ENCODE results near the gene PTGIS. TPM values are rescaled to one million over a fixed set of nuclear protein-coding genes. Genes with fewer than 3 reads are reported as not detected.

PTGIS gene
- total and polyA plus RNA-seq, 2 of the 4 experiments (the other 2 are of a cell fraction), result 1.6 to 2.6 TPM

DNA sequence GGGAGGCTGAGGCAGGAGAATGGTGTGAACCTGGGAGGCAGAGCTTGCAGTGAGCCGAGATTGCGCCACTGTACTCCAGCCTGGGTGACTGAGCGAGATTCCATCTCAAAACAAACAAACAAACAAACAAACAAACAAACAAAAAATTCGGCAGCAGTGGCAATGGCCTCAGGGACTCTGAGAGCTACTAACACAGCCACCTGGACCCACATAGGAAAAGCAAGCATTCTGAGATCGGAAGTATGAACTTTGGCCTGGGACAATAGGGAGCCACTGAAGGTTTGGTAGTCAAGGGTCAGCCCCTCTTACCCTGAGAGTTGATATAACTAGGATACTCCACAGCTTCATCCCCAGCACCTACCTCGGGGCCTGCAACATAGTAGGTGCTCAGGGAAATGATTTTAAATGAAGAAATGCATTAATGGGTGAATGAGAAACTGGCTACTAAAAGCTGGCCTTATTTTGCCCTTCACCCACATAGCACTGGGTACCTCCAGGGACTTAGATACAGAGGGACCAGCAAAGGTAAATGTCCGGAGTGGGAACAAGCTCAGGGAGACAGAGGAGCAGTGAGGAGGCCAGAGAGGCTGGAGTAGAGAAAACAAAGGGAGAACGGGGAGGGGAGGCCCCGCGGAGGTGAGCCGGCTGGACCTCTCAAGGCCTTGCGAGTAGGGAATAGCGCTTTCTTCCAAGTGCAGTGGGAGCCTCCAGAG is 46.6 kb upstream of the PTGIS start:
- dilution Hi-C loops (cut with HindIII; ENCODE audit: low sequenced_read_pairs, unreplicated experiment) (no loop called here), intact Hi-C loops (cut with micrococcal nuclease) (loop anchor here (10.0 kb wide), 1 partner anchor 460 kb away; no protein-coding TSS in a partner anchor), in situ Hi-C loops (cut with MboI; ENCODE audit: low sequenced_read_pairs) (loop anchor here (5.0 to 25.0 kb wide), 2 partner anchors 233 to 473 kb away; no protein-coding TSS in a partner anchor)
- peaks cover 2% of the 10 kb centered on the region; the same call in 1 of the 2 replicates for H3K27me3 ChIP-seq (ENCODE audit: control insufficient read depth, insufficient read depth, low read length)
- no peaks in the 10 kb centered on the region for H3K9me1 ChIP-seq (ENCODE audit: insufficient read depth, low read length)
- H3K4me3 ChIP-seq (ENCODE audit: insufficient read depth, low read depth, low read length), result no peak overlapping the region
- H3K4ac ChIP-seq (ENCODE audit: low read depth, low read length), result no peak overlapping the region
- 87% methylated on average over 3 of the region's 13 CpGs; no CpG with 5 or more reads in 1 of the 2 experiments for WGBS, 2 experiments (ENCODE audit: extremely low coverage in 2 of 2, insufficient read length in 1 of 2)
- no peak overlapping the region for H3K14ac ChIP-seq (replicated peaks; ENCODE audit: low read depth, low read length)
- H3K27ac ChIP-seq (ENCODE audit: insufficient read depth, low read length), result no peak overlapping the region
- no peaks in the 10 kb centered on the region for H4K20me1 ChIP-seq (ENCODE audit: insufficient read depth, low read length)
- no peak overlapping the region for H3K23ac ChIP-seq (ENCODE audit: low read depth, low read length)
- DNase-seq (no peak), ATAC-seq (ENCODE audit: low read depth) (no peak)
- no peak overlapping the region for H3K18ac ChIP-seq (ENCODE audit: low read depth, low read length)
- no peaks in the 10 kb centered on the region for H3K79me1 ChIP-seq (ENCODE audit: low read depth in 1 of 2, low read length in 2 of 2)
- no peak overlapping the region for H2AK9ac ChIP-seq (replicated peaks; ENCODE audit: low read depth, low read length, poor library complexity)
- ChIA-PET POLR2A (ENCODE audit: unreplicated experiment) (no interaction called here), CTCF (interaction anchor here (1.5 to 2.0 kb wide), 2 partner anchors 231 to 232 kb away, joined by 4 to 7 read pairs; no protein-coding TSS in a partner anchor)
- no peak for TF ChIP-seq POLR2A (IDR thresholded peaks at IDR 0.05; ENCODE audit: low read depth, low read length)
- TF ChIP-seq RCOR1 (IDR thresholded peaks at IDR 0.05; ENCODE audit: insufficient replicate concordance, low read length), result no peak
- TF ChIP-seq, protein P1, sequence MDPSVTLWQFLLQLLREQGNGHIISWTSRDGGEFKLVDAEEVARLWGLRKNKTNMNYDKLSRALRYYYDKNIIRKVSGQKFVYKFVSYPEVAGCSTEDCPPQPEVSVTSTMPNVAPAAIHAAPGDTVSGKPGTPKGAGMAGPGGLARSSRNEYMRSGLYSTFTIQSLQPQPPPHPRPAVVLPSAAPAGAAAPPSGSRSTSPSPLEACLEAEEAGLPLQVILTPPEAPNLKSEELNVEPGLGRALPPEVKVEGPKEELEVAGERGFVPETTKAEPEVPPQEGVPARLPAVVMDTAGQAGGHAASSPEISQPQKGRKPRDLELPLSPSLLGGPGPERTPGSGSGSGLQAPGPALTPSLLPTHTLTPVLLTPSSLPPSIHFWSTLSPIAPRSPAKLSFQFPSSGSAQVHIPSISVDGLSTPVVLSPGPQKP (IDR thresholded peaks at IDR 0.05; ENCODE audit: borderline replicate concordance, low read depth, low read length), result no peak
- no peak for TF ChIP-seq SMC3 (IDR thresholded peaks at IDR 0.05; ENCODE audit: low read depth, low read length)
- H3K9me3 ChIP-seq (ENCODE audit: control insufficient read depth, insufficient read depth, low read length), result no peaks in the 10 kb centered on the region
- no peak overlapping the region for H2AFZ ChIP-seq (replicated peaks; ENCODE audit: low read length, poor library complexity)
- BruUV-seq (replicated peaks), result no TSS peak
- peaks cover 4% of the 10 kb centered on the region; the same call in 1 of the 2 replicates for H3K4me1 ChIP-seq (ENCODE audit: control insufficient read depth, insufficient read depth, low read length)
- no peak overlapping the region for H3K9ac ChIP-seq (ENCODE audit: low read depth, low read length)
- no peak overlapping the region for H2BK5ac ChIP-seq (ENCODE audit: low read depth, low read length, poor library complexity, severe bottlenecking)
- no peak overlapping the region for H3K4me2 ChIP-seq (ENCODE audit: low read depth, low read length)
- no peak overlapping the region for H4K91ac ChIP-seq (ENCODE audit: insufficient read depth, low read depth, low read length)
- H4K8ac ChIP-seq (ENCODE audit: low read depth in 2 of 2, low read length in 2 of 2), result no peak overlapping the region
- no peak overlapping the region for H4K5ac ChIP-seq (ENCODE audit: low read depth, low read length)
- no peak overlapping the region for H2BK120ac ChIP-seq (ENCODE audit: low read depth, low read length)
- H3K56ac ChIP-seq (ENCODE audit: extremely low read depth, insufficient read depth, low read length), result no peak overlapping the region
- no peak overlapping the region for H2AK5ac ChIP-seq (ENCODE audit: low read depth, low read length)
- no peaks in the 10 kb centered on the region for H3K36me3 ChIP-seq (ENCODE audit: control insufficient read depth, insufficient read depth, low read length)
- H2BK15ac ChIP-seq (ENCODE audit: low read depth, low read length), result no peak overlapping the region
- no peak overlapping the region for H2BK20ac ChIP-seq (ENCODE audit: low read depth, low read length)
